Transverse colon (tissue), 3 donors: ENCODE measurements around the gene VSX1.

Experiments
- CTCF ChIP-seq, 5 experiments: fragments of 200-600 bp in 3 of 5; fragments of 450-650 bp in 2 of 5; sonication (generic) in 3 of 5; IDR thresholded peaks; 1 replicate in 2 of 5; 2 replicates in 3 of 5; pipeline ENCODE4 v1.5.1; 2016 to 2017; ENCODE audit warnings: antibody characterized with exemption in 5 of 5, inconsistent platforms in 3 of 5, mild to moderate bottlenecking in 2 of 5, moderate library complexity in 1 of 5
- EP300 ChIP-seq: sonication (generic); formaldehyde crosslinking; IDR thresholded peaks from one replicate; pipeline ENCODE4 v1.6.1; 2017; ENCODE audit warnings: antibody characterized with exemption, low read depth
- POLR2A ChIP-seq: fragments of 450-650 bp; IDR thresholded peaks from one replicate; pipeline ENCODE4 v1.6.1; 2016; ENCODE audit warnings: antibody characterized with exemption, mild to moderate bottlenecking, moderate library complexity

- no peak for TF ChIP-seq CTCF (IDR thresholded peaks at IDR 0.05)
- no peak for TF ChIP-seq EP300
- no peak for TF ChIP-seq POLR2A
These were observed 48.0 kb upstream of the VSX1 start for GRCh38 chr20:25129908-25130307.
